ENCODE results near the gene PXDN.

Gene PXDN

DNA sequence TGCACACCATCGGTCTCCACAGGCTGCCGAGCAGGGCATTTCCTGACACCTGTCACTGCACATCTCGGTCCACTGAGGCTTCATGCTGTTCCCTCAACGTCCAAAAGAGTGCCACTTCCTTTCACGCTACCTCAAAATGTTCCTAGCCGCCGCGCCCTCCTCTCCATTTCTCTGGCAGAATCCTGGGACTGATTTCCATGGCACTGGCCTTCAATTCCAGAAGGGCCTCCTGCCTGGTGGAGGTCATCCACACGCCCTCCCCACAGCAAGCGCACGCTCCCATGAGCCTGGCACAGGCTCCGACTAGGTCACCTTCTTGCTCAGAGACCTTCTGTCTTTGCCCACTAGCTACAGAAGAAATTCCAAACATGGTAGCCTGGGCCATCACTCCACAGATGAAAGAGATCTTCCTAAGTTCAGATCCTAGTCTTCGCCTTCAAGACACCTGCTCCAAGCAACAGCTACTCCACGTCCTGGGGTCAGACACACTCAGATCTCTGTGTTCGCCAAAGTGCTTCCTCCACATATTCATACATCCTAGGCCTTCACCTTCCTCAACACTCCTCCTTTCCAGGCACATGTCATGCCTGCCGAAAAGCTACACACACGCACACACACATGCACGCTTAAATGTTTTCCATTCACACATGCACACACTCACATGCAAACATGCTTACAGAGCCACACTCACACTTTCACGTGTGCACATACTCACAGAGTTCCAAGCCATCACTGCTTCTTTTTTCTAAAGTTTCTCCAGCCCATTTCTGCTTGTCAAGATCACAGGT is 94.0 kb downstream of the PXDN start:
- DNase-seq (ENCODE audit: low read depth) = no peak

DNA sequence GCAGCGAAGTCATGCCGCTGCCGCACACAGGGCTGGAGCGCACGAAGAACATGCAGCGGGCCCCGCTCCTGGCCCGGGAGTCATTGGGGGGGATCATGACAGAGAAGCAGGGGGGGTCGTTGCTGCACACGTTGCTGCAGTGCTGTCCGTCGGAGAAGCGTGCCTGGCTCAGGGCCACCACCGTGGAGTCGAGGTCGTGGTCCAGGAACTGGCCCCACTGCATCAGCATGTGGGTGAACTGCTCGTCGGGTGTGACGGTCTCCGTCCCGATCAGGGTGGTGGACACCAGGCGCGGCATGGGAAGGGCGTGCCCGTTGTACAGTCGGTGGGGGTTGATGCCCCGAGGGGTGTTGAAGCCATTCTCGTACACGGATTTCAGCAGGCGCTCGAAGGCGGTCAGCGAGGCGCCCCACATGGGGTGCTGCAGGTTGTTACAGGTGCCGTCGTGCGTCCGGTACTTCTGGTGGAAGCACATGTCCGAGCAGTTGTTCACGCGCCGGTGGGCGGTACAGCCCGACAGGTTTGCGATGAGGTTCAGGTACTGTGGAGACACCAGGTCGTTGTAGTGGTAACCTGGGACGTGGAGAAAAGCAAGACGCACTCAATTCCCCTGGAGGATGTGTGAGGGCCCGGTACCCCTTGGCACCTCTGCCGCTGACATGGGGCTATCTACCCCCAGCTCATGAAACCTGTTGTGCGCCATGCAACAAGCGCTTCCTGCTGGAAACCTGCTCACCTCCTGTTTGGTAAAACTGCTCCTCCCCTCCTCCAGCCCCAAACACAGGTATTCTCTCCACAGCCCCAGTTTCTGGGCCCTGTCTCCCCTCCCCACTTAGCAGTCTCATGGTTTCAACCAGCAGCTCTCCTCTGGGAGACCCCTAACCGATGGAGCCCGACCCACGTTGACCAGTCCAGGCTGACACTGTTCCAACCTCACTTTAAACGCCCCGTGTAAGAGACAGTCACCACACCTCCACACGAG is 94.9 kb downstream of the PXDN start:
- no peak for DNase-seq (ENCODE audit: low read depth)

DNA sequence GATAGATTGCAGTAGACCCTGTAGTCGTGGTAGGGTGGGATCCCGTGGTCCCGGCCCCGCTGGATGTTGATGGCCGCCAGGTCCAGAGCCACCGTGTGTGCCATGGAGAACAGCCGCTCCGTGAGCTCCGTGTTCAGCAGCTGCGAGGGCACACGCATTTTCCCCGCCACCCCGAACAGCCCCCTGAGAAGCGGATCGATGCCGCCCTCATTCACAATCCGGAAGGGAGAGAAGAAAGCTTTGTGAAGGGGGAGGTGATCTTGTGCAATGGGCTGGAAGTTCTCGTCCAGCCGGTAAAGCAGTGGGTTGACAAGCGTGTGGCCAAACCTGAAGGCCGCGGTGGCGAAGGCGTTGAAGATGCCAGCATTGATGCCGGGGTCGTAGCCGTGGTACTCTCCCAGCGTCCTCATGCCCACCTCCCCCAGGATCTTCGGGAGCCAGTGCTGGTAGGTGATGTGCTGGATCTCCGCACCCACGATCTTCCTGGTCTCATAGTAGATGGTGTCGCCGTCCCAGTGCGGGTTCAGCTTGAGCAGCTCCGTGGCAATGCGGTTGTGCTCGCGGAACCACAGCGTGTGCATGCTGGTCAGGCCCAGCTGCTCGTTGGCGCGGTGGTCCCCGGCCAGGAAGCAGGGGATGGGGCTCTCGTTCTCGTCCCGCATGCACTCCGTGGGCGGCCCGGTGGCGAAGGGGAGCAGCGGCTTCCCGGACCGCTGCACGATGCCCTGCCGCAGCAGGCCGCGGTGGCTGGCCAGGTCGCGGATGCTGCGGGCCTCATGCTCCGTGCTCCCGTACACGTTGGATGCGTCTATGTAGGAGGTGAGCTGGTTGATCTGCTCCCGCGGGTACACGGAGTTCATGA is 95.8 kb downstream of the PXDN start:
- no peak for DNase-seq (ENCODE audit: low read depth)

- no peak for DNase-seq (ENCODE audit: low read depth)
Measured at GRCh38 chr2:1647417-1648240, 96.7 kb downstream of the PXDN start.

DNA sequence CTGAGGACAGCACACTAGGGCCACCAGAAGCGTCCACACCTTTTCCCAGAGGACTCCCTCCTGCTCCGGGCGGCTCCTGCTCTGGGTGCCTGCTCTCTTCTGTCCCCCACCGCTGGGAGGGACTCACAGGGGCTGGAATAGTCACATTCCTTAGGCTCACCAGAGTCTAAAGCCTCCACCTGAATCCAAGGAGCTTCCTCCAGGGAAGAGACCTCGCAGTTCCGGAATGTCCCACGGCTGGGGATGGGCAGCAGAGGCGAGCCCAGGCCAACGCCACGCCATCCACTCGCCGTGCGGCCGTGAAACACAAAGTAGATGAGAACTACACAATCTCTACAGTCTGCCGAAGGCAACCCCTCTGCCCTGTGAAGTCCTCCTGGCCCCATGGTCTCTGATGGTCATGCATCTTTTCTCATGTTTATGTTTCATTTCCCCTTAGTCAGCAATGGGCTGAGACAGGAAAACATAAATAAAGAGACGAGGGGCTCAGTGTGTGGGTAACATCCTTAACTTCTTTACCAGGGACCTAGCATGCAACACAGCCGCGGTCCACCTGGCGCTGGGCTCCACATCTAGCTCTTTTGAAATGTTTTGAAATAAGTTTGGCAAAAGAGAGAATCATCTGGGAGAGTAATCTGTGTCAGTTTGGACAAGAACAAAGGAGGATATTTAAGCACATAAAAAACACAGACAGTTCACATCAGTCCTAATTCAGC is 98.4 kb downstream of the PXDN start:
- DNase-seq (ENCODE audit: low read depth) = no peak

DNA sequence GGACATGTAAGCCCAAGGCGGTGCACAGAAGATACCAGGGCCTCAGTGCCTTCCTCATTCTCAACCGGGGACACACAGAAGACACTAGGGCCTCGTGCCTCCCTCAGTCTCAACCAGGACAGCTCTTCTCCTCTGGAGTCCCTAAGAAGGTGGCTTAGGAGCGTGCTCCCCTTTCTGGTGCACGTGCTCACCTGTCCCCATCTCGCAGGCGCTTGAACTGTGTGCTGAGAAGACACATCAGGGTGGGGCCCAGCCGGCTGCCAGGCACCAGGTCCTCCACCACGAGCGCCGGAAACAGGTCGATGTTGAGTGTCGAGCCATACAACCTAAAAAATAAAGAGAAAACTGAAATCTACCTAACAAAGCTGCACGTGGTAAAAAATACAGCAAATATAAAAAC is 99.9 kb downstream of the PXDN start:
- DNase-seq (ENCODE audit: low read depth) = no peak

DNA sequence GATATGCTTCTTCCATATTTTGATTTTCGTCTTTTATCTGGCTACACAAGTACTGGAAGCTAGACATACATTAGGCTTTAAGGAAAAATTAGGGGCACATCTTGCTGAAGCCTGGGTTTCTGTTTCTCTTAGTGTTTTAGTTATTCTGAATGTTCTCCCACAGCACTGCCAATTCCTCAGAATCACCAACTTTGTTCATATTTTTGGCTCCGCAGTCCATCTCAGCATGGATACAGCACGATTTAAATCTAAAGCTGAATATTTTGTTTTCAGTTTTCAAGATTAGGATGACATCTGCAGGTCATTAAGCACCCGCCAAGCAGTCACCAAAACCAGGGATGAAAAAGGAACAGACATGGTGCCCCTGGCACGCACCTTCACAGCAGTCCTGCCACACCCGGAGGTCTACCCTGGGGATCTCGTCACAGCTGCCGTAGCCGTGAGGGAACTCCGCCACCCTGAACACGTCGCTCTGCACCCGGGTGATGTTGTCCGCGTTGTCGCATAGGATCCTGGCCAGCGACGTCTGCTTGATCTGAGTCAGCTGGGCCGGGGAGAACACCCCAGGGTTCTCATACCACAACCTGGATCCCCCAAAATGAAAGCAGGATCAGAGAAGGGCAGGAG is 101.2 kb downstream of the PXDN start:
- DNase-seq (ENCODE audit: low read depth) = no peak

DNA sequence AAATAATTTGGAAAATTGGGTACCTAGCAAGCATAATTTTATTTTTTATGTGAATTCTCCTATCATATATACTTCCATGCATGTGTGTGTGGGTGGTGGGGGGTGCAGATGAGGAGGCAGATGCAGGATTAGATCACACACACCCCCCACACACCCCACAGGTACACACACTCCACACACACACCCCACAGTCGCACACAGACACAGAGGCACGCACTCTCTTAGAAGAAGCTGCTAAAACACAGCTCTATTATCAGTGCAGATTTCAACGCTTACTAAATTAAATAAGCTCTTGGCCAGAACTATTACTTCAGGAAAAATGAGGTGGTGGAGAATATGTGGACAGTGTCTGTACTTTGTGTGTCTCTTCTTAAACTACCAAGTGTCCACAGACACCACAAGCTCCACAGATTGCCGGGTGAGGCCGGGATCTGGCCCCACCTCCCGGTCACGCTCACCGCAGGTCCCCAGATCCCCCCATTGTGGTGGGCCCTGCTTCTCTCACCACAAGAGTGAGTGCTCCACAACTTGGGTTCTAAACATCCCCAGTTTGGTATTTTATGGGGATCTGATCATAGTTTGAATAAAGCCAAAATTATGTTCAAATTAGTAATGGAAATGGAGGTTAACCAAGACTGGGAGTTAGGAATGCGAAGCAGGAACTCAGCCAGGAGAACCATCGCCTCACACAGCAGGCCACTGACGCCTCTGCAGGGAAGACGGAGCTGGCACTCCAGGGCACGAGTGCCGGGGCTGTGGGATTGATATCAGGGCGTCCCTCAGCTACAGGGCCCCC is 102.1 kb downstream of the PXDN start:
- DNase-seq (ENCODE audit: low read depth) = no peak

DNA sequence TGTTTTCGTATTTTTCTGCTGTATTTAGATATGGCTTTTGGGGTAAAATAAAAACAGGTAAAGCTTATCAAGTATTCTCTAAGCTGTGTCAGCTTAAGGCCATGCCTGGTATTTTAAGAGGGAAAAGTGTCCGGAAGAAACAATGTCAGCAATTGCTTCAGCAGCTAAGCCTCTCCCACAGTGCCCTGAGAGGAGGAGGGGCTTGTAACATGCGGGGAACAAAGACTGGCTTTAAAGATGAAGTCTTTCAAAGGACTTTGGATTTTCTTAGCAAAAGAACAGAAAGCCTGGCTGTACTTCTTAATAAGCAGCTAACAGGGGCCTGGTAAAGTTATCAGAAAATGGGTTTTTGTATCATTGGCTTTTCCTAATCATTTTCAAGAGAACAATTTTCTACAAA is 102.8 kb downstream of the PXDN start:
- no peak for DNase-seq (ENCODE audit: low read depth)

DNA sequence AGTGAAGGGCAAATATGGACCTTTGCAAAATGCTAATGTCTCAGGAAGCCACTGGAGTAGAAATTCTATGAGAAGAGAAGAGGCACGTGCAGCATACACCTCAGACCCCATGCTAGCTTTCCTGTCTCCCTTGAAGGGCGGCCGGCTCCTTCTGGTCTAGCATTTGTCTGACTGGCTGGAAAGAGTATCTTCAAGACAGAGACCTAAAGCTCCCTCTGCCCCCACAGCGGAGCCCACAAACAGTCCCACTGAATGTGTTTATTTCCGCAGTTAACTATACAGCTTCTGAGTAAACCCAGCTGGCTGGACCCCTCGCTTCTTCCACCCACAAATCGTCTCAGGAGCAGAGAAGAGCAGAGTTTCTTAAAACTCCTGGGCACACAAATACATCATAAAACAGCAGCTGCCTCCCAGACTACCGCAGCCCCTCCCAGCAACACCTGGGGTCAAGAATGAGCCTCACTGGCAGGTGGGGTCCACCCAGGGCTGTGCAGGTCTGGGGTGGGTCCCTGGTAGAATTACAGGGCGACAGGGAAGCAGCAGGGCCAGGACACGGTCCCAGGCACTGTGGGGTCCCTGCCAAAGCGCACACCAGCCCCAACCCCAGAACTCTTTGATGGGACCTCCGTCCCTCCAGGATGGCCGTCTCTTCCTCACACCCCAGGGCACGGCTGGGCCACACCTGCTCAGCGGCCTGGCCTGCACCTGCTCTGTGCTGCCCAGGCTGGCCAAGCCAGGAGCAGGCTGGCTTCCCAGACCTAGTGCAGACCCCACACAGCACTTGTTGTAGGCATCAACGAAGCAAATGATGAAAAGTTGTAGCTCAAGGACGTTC is 103.8 kb downstream of the PXDN start:
- DNase-seq (ENCODE audit: low read depth) = no peak

GRCh38 chr2:1639086-1639858 is 105.0 kb downstream of the PXDN start:
- DNase-seq (ENCODE audit: low read depth) = no peak

DNA sequence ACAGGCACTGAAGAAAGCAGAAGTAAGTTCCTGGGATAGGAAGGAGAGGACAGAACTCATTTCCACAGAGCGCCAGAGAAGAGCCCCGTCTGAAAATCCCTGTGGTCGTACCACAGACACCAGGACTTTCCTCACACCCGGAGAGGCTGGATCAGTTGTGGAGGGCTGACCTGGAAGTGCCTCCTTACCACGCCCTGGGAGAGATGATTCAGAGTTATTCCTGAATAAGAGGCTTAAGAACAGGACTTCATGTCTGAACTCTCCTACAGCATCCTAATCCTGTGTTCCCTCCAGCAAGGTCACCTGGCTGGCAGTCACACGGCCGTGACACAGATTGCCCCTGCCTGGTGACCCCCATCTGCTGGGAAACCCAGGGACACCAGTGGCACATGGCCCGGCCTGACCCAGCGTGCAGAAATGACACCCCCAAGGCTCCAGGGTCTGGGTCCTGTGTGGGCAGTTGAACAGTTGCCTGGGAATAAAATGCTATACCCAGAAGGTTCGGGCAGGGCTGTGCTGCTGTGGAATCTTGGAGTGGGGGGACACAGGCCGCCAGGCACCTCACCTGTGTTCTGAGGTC is 105.9 kb downstream of the PXDN start:
- no peak for DNase-seq (ENCODE audit: low read depth)

- DNase-seq (ENCODE audit: low read depth) = no peak
Measured at GRCh38 chr2:1636791-1637415, 107.4 kb downstream of the PXDN start.

- DNase-seq (ENCODE audit: low read depth) = no peak
Measured at GRCh38 chr2:1635823-1636222, 108.5 kb downstream of the PXDN start.

DNA sequence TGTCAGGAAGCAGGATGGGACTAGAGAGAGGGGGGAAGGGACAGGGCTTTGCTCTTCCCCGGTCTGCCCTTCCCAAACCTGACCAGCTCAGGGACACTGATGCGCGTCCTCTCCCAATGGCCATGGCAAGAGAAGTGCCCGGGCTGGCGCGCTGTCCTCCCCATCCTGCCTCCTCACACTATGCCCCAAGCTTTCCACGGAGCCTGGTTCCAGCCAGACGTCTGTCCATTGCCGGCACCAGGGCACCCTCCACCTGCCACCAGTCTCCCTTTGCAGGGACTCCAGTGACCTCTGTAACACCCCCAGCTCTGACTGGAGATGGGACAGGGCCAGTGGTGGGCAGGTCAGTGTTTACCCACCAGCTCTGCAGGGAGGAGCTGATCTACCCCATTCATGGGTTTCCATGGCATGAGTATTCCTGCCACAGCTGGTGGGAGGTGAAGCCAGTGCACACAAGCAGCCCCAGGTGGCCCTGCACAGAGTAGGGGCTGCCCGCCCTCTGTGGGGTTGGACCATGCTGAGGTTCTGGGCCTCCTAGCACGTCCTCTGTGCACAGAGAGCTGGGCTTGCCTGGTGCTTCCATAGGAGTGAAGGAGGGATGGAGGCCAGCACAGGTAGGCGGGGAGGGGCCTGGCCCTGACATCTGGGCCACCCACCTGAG is 109.5 kb downstream of the PXDN start:
- no peak for DNase-seq (ENCODE audit: low read depth)

DNA sequence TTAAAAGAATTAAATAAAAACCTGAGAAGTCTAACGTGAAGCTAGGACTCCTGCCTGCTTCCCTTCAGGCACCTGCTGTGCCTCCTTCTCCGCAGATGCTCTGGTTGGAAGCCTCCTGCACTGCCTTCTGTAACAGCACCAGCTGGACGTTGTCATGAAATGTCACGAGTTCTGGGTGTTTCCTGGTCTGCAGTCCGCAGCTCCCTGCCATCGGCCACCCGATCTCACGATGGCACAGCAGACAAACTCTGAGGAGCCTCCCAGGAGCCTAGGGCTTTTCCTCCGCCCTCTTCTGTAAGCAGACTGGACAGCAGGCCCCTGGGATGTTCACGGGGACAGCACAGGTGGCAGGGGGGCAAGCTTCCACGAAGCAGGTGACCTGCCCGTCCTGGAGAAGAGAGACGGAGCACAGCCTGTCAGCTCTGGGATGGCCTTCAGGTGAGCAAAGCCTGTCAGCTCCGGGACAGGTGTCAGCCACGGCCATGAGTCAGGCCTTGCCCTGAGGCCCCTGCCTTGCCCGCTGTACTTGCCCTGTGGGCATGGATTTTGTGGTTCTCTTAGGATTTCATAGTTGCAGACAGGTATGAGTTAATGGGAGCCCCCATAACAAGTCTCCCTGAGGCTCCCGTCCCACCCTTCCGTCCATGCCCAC is 110.3 kb downstream of the PXDN start:
- no peak for DNase-seq (ENCODE audit: low read depth)
